Small intestine (tissue), 7 donors: ENCODE measurements around the gene RCAN1. TPM values are rescaled to one million over a fixed set of nuclear protein-coding genes. Genes with fewer than 3 reads are reported as not detected.
A peak's percentile ranks its signal among the peaks of the same experiment; 100 is the strongest.

ENCODE experiments used
- DNase-seq, 2 donors: peaks; one replicate each; pipeline versions ENCODE4 v3.0.0 to v3.0.0-alpha.2; 2013
- FAIRE-seq: peaks from 2 replicates; lab custom pipeline; 2012; peaks lifted over from hg19 to GRCh38; lab: Jason Lieb, UNC
- H3K27ac ChIP-seq, 3 donors: one replicate each; pipeline ENCODE4 v1.5.1; 2013; ENCODE audit warnings: low read length in 2 of 3, mild to moderate bottlenecking in 2 of 3, control low read depth in 1 of 3, inconsistent platforms in 1 of 3, low read depth in 1 of 3, moderate library complexity in 1 of 3
- H3K27me3 ChIP-seq, 3 donors: one replicate each; pipeline ENCODE4 v1.6.1; 2013; ENCODE audit warnings: low read length in 3 of 3, inconsistent platforms in 1 of 3; ENCODE audit not compliant: control insufficient read depth in 3 of 3, insufficient read depth in 3 of 3
- H3K36me3 ChIP-seq, 3 donors: one replicate each; pipeline ENCODE4 v1.6.1; 2013; ENCODE audit warnings: low read length in 3 of 3, inconsistent platforms in 1 of 3, low read depth in 1 of 3, mild to moderate bottlenecking in 1 of 3, moderate library complexity in 1 of 3; ENCODE audit not compliant: control insufficient read depth in 3 of 3, insufficient read depth in 2 of 3
- H3K4me1 ChIP-seq, 3 donors: one replicate each; pipeline ENCODE4 v1.6.1; 2013; ENCODE audit warnings: low read length in 2 of 3, inconsistent platforms in 1 of 3, low read depth in 1 of 3, mild to moderate bottlenecking in 1 of 3, moderate library complexity in 1 of 3; ENCODE audit not compliant: control insufficient read depth in 3 of 3, insufficient read depth in 2 of 3
- H3K4me3 ChIP-seq, 3 donors: one replicate each; pipeline ENCODE4 v1.5.1; 2013; ENCODE audit warnings: low read length in 3 of 3, control low read depth in 1 of 3, inconsistent platforms in 1 of 3, low read depth in 1 of 3, mild to moderate bottlenecking in 1 of 3, moderate library complexity in 1 of 3
- H3K9me3 ChIP-seq, 2 donors: one replicate each; pipeline ENCODE4 v1.6.1; 2013; ENCODE audit warnings: low read depth in 1 of 2, low read length in 1 of 2; ENCODE audit not compliant: control insufficient read depth in 2 of 2, insufficient read depth in 1 of 2
- WGBS, 3 donors: extraction: QIAGEN DNeasy Blood & Tissue Kit; methylation state at CpG; one replicate each; pipeline ENCODE4 v1.1.7; 2013; 5-methylcytosine and 5-hydroxymethylcytosine counted together
- polyA plus RNA-seq, 4 donors: library from polyadenylated mRNA; stranded (reverse) in 3 of 4; unstranded in 1 of 4; fragments of 200-250 nt in 3 of 4; fragments of 120-200 nt in 1 of 4; gene quantifications; one replicate each; pipeline versions ENCODE4 v1.2.1 to v1.2.3, GENCODE V29; 2013
- donor health status: healthy with polysubstance abuse.
- donor health status: control.
- donor health status: control.
- donor health status: Bipolar disorder and iron deficiency.
- donor health status: healthy.

The RCAN1 gene
- polyA plus RNA-seq, 4 donors, result 23.6 to 46.8 (median 35.3) TPM

GRCh38 chr21:34647555-34647954, 32.6 kb upstream of the RCAN1 start:
- Histone ChIP-seq H3K27ac (no peak overlapping the region), H3K4me1 (peaks cover 0 to 24% (median 0%) of the 10 kb centered on the region in 3 donors), H3K27me3 (peaks cover 0 to under 1% (median 0%) of the 10 kb centered on the region in 3 donors), H3K9me3 (no peaks in the 10 kb centered on the region), H3K4me3 (no peak overlapping the region), H3K36me3 (no peaks in the 10 kb centered on the region)
- DNase-seq, result no peak
- no peak for FAIRE-seq
- 64 to 81% (median 71%) methylated on average over 6 of the region's 6 CpGs for WGBS, 3 donors

- peak; percentile 18 to 63 for DNase-seq
- no peaks in the 10 kb centered on the region for H3K9me3 ChIP-seq
- no peak overlapping the region for H3K4me3 ChIP-seq
- no peaks in the 10 kb centered on the region for H3K27me3 ChIP-seq
- H3K27ac ChIP-seq, result no peak overlapping the region
- WGBS, 3 donors, result 47 to 65% (median 52%) methylated on average over 4 of the region's 4 CpGs
- peaks cover 0 to 15% (median 0%) of the 10 kb centered on the region in 3 donors for H3K4me1 ChIP-seq
- H3K36me3 ChIP-seq, result no peaks in the 10 kb centered on the region
- no peak for FAIRE-seq
Measured at GRCh38 chr21:34644825-34645224, 29.9 kb upstream of the RCAN1 start.

GRCh38 chr21:34642211-34643075, 27.5 kb upstream of the RCAN1 start:
- Histone ChIP-seq H3K4me1 (peaks cover 0 to 9% (median 0%) of the 10 kb centered on the region in 3 donors), H3K36me3 (no peaks in the 10 kb centered on the region), H3K27ac (no peak overlapping the region), H3K27me3 (no peaks in the 10 kb centered on the region), H3K4me3 (no peak overlapping the region), H3K9me3 (no peaks in the 10 kb centered on the region)
- no peak for DNase-seq
- no peak for FAIRE-seq
- 74 to 75% (median 75%) methylated on average over 7 of the region's 7 CpGs for WGBS, 3 donors

GRCh38 chr21:34640858-34641257, 25.9 kb upstream of the RCAN1 start:
- no peaks in the 10 kb centered on the region for H3K36me3 ChIP-seq
- 79 to 92% (median 89%) methylated on average over 4 of the region's 4 CpGs for WGBS, 3 donors

GRCh38 chr21:34639882-34640788, 25.2 kb upstream of the RCAN1 start:
- DNase-seq (peak in 1 of 2 donors; percentile 30), FAIRE-seq (no peak)
- Histone ChIP-seq H3K27me3 (no peaks in the 10 kb centered on the region), H3K9me3 (no peaks in the 10 kb centered on the region), H3K4me1 (peaks cover 0 to 6% (median 0%) of the 10 kb centered on the region in 3 donors), H3K27ac (no peak overlapping the region), H3K36me3 (no peaks in the 10 kb centered on the region), H3K4me3 (no peak overlapping the region)
- WGBS, 3 donors, result 35 to 40% (median 37%) methylated on average over 9 of the region's 9 CpGs

More at GRCh38 chr21:34640858-34641257, 25.9 kb upstream of the RCAN1 start:
- Histone ChIP-seq H3K27ac (no peak overlapping the region), H3K27me3 (no peaks in the 10 kb centered on the region), H3K4me1 (peaks cover 0 to 9% (median 0%) of the 10 kb centered on the region in 3 donors), H3K4me3 (no peak overlapping the region), H3K9me3 (no peaks in the 10 kb centered on the region)
- FAIRE-seq, result no peak
- no peak for DNase-seq

GRCh38 chr21:34639250-34639649, 24.3 kb upstream of the RCAN1 start:
- Histone ChIP-seq H3K27ac (no peak overlapping the region), H3K27me3 (no peaks in the 10 kb centered on the region), H3K36me3 (no peaks in the 10 kb centered on the region), H3K4me1 (no peaks in the 10 kb centered on the region), H3K4me3 (no peak overlapping the region), H3K9me3 (no peaks in the 10 kb centered on the region)
- WGBS, 3 donors, result 78 to 97% (median 91%) methylated on average over 1 of the region's 1 CpG
- DNase-seq (no peak), FAIRE-seq (no peak)

GRCh38 chr21:34636961-34637360, 22.0 kb upstream of the RCAN1 start:
- Histone ChIP-seq H3K27ac (no peak overlapping the region), H3K9me3 (no peaks in the 10 kb centered on the region), H3K4me3 (no peak overlapping the region), H3K27me3 (no peaks in the 10 kb centered on the region), H3K36me3 (no peaks in the 10 kb centered on the region), H3K4me1 (no peaks in the 10 kb centered on the region)
- 85 to 91% (median 91%) methylated on average over 3 of the region's 3 CpGs for WGBS, 3 donors
- DNase-seq (no peak), FAIRE-seq (no peak)

- H3K4me1 ChIP-seq, result no peaks in the 10 kb centered on the region
- no peak overlapping the region for H3K4me3 ChIP-seq
- no peaks in the 10 kb centered on the region for H3K36me3 ChIP-seq
- H3K27me3 ChIP-seq, result peaks cover 0 to 3% (median 0%) of the 10 kb centered on the region in 3 donors
- no peak overlapping the region for H3K27ac ChIP-seq
- 70 to 77% (median 77%) methylated on average over 3 of the region's 3 CpGs for WGBS, 3 donors
- DNase-seq (no peak), FAIRE-seq (no peak)
- H3K9me3 ChIP-seq, result no peaks in the 10 kb centered on the region
Measured at GRCh38 chr21:34635307-34635706, 20.4 kb upstream of the RCAN1 start.
